Measurements from ENCODE around the gene DPP4. TPM values are rescaled to one million over a fixed set of nuclear protein-coding genes. Genes with fewer than 3 reads are reported as not detected.

Gene DPP4
- total RNA-seq, 1 experiment from 2014 or later: 2.8 TPM

DNA sequence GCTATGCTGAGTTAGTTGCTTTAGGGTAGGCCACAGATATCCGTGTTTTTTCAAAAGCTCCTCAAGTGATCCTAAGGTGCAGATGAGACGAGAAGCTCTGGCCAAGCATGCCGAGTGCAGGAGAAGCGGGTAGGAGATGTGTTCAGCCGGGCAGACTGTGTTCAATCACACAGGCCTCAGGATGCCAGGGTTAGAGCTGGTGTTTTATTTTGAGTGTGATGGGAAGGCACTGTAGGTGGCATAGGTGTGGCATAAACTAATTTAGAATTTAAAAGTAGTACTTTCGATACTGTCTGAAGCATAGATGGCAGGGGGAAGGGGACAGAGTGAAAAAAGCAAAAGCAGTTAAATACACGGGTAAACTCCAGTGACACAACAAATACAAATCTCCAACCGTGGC lies 30.9 kb downstream of the DPP4 start:
- no peak overlapping the region for H2BK5ac ChIP-seq (ENCODE audit: insufficient read length, low read length)
- TF ChIP-seq, protein P1, sequence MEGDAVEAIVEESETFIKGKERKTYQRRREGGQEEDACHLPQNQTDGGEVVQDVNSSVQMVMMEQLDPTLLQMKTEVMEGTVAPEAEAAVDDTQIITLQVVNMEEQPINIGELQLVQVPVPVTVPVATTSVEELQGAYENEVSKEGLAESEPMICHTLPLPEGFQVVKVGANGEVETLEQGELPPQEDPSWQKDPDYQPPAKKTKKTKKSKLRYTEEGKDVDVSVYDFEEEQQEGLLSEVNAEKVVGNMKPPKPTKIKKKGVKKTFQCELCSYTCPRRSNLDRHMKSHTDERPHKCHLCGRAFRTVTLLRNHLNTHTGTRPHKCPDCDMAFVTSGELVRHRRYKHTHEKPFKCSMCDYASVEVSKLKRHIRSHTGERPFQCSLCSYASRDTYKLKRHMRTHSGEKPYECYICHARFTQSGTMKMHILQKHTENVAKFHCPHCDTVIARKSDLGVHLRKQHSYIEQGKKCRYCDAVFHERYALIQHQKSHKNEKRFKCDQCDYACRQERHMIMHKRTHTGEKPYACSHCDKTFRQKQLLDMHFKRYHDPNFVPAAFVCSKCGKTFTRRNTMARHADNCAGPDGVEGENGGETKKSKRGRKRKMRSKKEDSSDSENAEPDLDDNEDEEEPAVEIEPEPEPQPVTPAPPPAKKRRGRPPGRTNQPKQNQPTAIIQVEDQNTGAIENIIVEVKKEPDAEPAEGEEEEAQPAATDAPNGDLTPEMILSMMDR (conservative IDR thresholded peaks at IDR 0.05): no peak
- WGBS (ENCODE audit: extremely low coverage, insufficient read length, low lambda C conversion rate): no CpG with 5 or more reads among the region's 8 CpGs
- H3K4me1 ChIP-seq (ENCODE audit: insufficient read depth, low read length): no peaks in the 10 kb centered on the region
- H3K56ac ChIP-seq (ENCODE audit: insufficient read length, low read depth, low read length): no peak overlapping the region
- H3K4me1 Mint-ChIP-seq: peaks cover 10 to 17% of the 10 kb centered on the region in 2 experiments
- no peaks in the 10 kb centered on the region for H3K23me2 ChIP-seq (ENCODE audit: insufficient read length, low read depth, low read length, poor library complexity, severe bottlenecking)
- no peak overlapping the region for H2AK5ac ChIP-seq (ENCODE audit: insufficient read length, low read length)
- no peak for DNase-seq
- no peaks in the 10 kb centered on the region for H3K36me3 Mint-ChIP-seq (ENCODE audit: insufficient read depth in 1 of 3, low read depth in 3 of 3)
- no peak overlapping the region for H2BK120ac ChIP-seq (ENCODE audit: low read depth, low read length, poor library complexity, severe bottlenecking)
- no peak overlapping the region for H3K9ac ChIP-seq (ENCODE audit: extremely low read depth, insufficient read length, low read length)
- H4K91ac ChIP-seq (ENCODE audit: insufficient read length, low read depth, low read length): no peak overlapping the region
- no peak overlapping the region for H3K23ac ChIP-seq (ENCODE audit: insufficient read length, low read depth, low read length)
- H3K18ac ChIP-seq (ENCODE audit: insufficient read length, low read depth, low read length): no peak overlapping the region
- no peak overlapping the region for H3K14ac ChIP-seq (ENCODE audit: insufficient read depth, low read length)
- H2BK20ac ChIP-seq (ENCODE audit: low read depth, low read length, poor library complexity, severe bottlenecking): no peak overlapping the region
- no peak overlapping the region for H3T11ph ChIP-seq (ENCODE audit: low read length)
- no peaks in the 10 kb centered on the region for H3K9me3 ChIP-seq (ENCODE audit: control insufficient read depth, low read depth, low read length)
- no peak overlapping the region for H3K4me2 ChIP-seq (ENCODE audit: insufficient read depth, insufficient read length, low read length)
- no peak overlapping the region for H2BK12ac ChIP-seq (ENCODE audit: insufficient read length, low read depth, low read length)
- no peaks in the 10 kb centered on the region for H3K27me3 ChIP-seq (ENCODE audit: insufficient read depth, low read length)
- no peak overlapping the region for H2AFZ ChIP-seq (ENCODE audit: low read length)
- no peaks in the 10 kb centered on the region; a peak in 1 of 5 replicates for H3K9me3 Mint-ChIP-seq
- H3K79me2 ChIP-seq (ENCODE audit: insufficient read depth, low read length): no peaks in the 10 kb centered on the region
- H2BK15ac ChIP-seq (ENCODE audit: low read depth, low read length): no peak overlapping the region
- no peak overlapping the region for H3K4ac ChIP-seq (ENCODE audit: low read depth, low read length)
- H3K79me1 ChIP-seq (ENCODE audit: insufficient read depth, low read depth, low read length, poor library complexity, severe bottlenecking): no peaks in the 10 kb centered on the region
- H3K27ac ChIP-seq (ENCODE audit: insufficient read length, low read depth, low read length): no peak overlapping the region
- no peak overlapping the region for H3K4me3 Mint-ChIP-seq
- H3K27ac Mint-ChIP-seq: no peak overlapping the region; a peak in 1 of 7 replicates
- H4K20me1 ChIP-seq (ENCODE audit: control insufficient read depth, insufficient read depth, insufficient read length): no peaks in the 10 kb centered on the region
- H4K5ac ChIP-seq (ENCODE audit: insufficient read length, low read depth, low read length): no peak overlapping the region
- no peaks in the 10 kb centered on the region for H3K27me3 Mint-ChIP-seq (ENCODE audit: low read depth)
- H4K8ac ChIP-seq (replicated peaks; ENCODE audit: insufficient read length, low read depth, low read length): no peak overlapping the region

Data from H9 (cell line).